A549 (cell line): ENCODE data around the gene ADK.

ENCODE experiments used
- CTCF ChIP-seq: fragments of >200 bp; sonication (Bioruptor Twin); formaldehyde crosslinking; IDR thresholded peaks from 3 replicates; pipeline ENCODE4 v1.5.1; 2016
- TF ChIP-seq, protein P1 (sequence below): fragments of 150-350 bp; IDR thresholded peaks from 2 replicates; pipeline ENCODE4 v1.6.1; 2014; ENCODE audit warnings: low read depth, mild to moderate bottlenecking, low read length

DNA sequence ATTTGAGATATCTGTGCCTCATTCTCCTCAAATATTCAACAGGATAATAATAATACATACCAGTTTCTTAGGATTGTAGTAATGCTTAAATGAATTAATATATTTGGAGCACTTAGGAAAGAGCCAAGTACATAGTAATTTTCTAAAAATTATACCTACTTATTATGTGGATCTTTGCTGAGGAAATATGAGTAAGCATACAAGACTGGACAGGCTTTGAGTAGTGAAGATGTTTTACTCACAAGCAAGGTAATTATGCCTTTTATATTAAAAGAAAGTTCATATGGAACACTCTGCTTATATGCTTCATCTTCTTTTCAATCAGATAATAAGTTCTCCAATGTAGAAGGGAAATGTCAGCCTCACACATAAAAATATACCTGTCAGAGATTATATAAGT is 337.9 kb downstream of the ADK start:
- no peak for TF ChIP-seq CTCF
- TF ChIP-seq, protein P1, sequence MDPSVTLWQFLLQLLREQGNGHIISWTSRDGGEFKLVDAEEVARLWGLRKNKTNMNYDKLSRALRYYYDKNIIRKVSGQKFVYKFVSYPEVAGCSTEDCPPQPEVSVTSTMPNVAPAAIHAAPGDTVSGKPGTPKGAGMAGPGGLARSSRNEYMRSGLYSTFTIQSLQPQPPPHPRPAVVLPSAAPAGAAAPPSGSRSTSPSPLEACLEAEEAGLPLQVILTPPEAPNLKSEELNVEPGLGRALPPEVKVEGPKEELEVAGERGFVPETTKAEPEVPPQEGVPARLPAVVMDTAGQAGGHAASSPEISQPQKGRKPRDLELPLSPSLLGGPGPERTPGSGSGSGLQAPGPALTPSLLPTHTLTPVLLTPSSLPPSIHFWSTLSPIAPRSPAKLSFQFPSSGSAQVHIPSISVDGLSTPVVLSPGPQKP, result no peak
